ENCODE results near the gene CCSER1.
"Not testable (repeated sequence)": the region's sequence is repeated elsewhere in the genome, so short reads cannot be mapped to it uniquely, and the experiment has no call there.

Gene CCSER1

DNA sequence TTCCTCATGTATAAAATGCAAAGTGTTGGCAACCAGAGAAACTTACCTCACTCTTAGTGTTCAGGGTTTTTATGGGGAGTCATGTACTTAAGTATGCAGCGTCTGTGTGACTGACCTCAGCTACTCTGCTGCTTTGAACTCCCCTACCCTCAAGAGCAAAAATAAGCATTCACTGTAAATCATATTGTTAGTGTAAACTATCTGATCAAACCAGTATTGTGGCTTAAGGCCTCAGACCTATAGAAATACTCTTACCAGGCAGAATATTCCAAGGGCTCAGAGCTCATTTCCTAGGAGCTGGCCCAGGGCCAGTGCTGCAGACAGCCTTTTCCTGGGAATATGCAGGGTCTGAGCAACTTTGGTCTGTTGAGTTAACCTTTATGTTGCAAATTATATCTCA, 453.1 kb downstream of the CCSER1 start:
- DNase-seq: no peak

- DNase-seq: no peak
Observed at GRCh38 chr4:90582087-90582486, 454.9 kb downstream of the CCSER1 start.

DNA sequence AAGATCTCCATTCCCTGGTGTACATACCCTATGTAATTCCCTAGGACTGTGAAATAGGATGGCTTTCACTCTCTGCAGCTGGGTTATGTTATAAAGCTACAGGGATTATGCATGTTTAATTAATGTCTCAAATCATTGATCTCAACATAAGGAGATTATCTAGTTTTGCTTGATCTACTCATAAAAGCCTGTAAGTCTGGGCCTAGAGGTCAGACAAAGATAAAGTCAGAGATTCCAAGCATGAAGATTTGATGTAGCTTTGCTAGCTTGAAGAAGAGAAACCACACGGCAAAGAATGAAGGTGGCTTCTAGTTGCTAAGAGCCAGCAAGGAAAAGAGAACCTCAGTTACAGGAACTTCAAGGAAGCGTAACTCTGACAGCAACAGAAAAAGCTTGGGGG, 456.9 kb downstream of the CCSER1 start:
- DNase-seq: no peak

- DNase-seq: no peak
Observed at GRCh38 chr4:90585961-90586360, 458.8 kb downstream of the CCSER1 start.

DNA sequence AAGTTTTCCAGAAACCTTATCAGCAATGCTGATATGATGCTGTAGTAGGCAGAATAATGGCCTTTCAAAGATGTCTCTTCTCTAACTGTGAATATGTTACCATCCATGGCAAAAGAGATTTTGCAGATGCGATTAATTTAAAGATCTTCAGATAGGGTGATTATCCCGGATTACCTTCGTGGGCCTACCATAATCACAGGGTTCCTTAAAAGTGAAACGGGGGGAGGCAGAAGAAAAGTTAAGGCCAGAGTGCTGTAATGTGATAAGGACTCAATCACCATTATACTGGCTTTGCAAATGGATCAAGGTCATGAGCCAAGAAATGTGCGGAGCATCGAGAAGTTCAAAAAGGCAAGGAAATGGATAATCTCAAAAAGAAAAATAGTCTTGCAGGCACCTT, 459.6 kb downstream of the CCSER1 start:
- DNase-seq: no peak

DNA sequence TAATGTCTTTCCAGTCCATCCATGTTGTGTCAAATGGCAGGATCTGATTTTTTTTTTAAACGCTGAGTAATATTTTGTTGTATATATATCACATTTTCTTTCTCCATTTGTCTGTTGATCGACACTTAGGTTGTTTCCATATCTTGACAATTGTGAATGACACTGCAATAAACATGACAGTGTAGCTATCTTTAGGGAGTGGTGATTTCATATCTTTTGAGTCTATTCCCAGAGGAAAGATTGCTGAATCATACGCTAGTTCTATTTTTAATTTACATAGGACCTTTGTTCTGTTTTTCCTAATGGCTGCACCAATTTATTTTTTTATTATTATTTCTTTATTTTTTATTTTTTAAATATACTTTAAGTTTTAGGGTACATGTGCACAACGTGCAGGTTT, 470.7 kb downstream of the CCSER1 start:
- peak; percentile 8 for DNase-seq

DNA sequence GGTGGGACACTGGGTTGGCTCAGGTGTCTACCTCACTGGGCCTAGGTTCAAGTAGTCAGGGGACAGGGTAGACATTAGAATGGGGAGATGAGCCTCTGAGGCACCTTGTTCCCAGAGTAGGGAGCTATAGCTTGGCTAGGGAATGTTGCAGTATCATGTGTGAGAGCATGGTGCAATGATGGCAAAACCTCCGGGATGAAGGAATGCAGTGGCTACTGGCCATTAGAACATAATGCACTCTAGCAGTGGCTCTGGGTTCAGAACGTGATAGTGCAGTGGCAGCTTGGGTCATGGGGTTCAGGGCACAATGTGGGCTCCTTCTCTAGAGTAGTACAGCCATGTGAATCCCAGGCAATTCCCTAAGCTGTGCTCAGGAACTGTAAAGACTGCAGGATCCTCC, 471.5 kb downstream of the CCSER1 start:
- no peak for DNase-seq

DNA sequence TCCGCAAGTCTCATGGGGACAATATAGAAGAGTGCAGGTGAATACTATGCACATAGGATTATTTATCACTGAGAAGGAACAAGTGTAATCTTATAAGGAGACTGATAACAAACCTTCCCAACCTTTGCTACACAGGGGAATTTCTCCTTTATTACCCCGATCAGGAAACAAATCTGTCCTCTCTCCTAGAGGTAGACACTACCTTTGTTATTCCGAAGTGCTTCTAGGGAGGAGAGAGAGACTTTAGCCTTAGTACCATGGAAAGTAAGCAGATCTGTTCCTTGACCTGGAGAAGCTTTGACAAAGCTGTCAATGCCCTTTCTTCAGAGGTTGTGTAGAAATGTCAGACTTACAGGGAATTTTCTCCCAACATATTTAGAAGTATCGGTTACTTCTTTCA, 475.5 kb downstream of the CCSER1 start:
- DNase-seq: no peak

GRCh38 chr4:90603540-90603939, 476.3 kb downstream of the CCSER1 start:
- DNase-seq: no peak

DNA sequence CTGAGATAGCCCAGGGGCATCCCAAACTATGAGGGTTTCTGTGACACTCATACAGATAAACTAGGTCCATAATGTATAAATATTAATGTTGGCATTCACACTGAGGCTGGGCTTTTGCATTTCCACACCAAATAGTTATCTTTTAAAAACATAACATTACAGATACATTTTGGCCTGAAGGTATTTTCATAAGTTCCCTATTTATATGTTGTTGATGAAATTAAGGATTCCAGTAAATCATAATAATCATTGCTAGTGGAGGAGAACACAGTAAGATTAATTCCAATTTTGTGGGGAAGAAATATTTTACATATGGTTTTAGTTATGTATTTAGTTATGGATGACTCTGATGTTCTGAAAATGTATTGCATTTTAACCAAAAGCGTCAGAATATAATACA, 479.6 kb downstream of the CCSER1 start:
- DNase-seq: no peak

- DNase-seq: no peak
Observed at GRCh38 chr4:90614371-90614770, 487.2 kb downstream of the CCSER1 start.

DNA sequence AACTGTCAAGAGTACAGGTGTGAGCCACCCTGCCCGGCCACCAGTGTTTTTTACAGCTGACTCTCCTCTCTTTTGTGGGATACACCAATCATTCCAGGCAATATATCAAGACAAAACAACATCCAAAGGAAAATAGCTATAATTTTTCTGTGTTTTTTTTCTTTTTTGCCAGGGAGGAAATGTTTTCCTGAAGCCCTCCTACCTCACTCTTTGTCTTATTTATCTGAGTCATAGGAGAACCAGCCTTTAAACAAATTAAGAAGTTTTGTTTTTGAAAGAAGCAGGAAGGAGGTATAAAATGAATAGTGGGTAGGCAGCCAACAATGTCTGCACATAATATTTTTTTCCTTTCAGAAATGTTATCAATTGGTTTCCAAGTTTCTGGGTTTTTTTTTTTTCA, 493.9 kb downstream of the CCSER1 start:
- no peak for DNase-seq

- no peak for DNase-seq
Observed at GRCh38 chr4:90624781-90625180, 497.6 kb downstream of the CCSER1 start.

DNA sequence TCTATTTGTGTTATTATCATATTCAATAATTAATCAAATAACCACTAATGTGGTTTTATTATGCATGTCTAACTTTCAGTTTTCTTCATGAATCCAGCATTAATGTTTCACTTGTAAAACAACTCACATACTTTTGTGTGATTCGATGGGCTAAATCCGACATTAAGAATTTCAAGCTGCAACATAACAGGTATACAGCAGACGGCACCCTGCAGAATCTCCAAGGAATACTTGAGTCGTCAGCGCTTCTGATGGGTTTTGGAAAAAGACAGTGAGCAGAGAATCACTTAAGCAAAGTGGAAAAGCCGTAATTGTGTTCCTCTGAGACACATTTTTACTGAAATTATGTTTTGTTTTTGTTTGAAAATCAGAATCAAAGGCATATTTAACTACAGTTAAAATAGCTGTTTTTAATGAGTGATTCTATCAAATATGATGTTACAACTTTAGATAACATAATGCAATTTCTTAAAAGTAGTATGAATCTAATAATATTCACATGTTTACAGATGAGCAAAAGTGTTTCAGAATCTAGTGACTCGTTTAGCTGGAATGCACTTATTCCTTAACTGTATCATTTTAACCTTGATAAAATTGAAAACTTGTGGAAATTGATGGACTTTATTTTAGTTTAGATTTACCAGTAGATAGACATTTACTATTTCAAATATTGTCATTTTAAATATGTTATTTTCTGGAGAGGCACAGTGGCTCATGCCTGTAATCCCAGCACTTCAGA, 514.8 kb downstream of the CCSER1 start:
- no peak for DNase-seq

GRCh38 chr4:90643156-90643555, 516.0 kb downstream of the CCSER1 start:
- DNase-seq: no peak

DNA sequence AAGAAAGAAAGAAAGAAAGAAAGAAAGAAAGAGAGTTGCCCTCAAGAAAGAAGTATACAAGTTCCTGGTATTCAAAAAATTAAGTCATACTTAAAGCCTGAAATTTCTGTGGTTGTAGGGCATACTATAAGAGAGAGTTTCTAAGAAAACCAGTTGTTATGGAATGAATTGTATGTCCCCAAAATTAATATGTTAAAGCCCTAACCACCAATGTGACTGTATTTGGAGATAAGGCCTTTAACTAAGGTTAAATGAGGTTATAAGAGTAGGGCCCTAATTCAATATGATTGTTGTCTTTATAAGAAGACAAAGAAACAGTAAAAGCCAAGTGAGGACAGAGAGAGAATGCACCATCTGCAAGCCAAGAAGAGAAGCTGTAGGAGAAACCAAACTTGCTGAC, 521.1 kb downstream of the CCSER1 start:
- DNase-seq: peak; percentile 73

GRCh38 chr4:90648791-90649190, 521.6 kb downstream of the CCSER1 start:
- DNase-seq: peak; percentile 76

GRCh38 chr4:90660672-90661071, 533.5 kb downstream of the CCSER1 start:
- no peak for DNase-seq

DNA sequence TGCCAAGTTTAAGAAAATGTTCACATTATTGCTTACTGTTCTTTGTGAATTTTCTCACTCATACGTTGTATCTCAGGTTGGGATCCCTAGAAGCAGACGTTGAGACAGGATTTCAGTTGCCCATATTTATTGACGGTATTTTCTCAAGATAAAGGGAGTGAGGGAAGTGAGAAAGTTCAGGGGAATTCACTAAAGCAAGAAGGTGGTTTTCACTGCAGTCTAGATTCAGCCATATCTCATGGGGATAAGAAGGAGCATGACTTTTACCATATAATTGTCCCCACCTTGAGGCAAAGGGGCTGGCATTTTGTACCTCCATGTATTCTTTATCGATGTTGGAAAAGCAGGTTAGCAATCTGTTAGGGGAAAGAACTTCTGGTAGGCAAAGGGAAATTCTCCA, 543.0 kb downstream of the CCSER1 start:
- DNase-seq: no peak

- DNase-seq: no peak
Observed at GRCh38 chr4:90689739-90690138, 562.5 kb downstream of the CCSER1 start.

DNA sequence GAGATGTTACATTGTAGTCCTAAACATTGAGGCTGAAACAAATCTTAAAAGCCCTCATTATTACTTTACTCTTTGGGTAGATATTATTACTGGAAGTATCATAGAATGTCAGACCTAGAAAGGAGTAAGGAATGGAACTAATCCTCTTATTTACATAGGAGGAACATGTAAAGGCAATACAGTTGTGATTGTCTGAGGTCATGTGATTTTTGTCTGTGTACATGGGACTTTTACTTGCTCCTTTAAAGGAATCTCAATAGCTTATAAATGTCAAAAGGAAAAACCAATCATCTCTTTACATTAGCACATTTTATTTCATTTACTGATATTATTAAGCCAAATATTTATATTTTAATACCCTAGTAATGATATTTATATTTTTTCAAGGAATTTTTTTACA, 568.2 kb downstream of the CCSER1 start:
- DNase-seq: no peak

GRCh38 chr4:90705501-90705900, 578.3 kb downstream of the CCSER1 start:
- DNase-seq: not testable (repeated sequence)

DNA sequence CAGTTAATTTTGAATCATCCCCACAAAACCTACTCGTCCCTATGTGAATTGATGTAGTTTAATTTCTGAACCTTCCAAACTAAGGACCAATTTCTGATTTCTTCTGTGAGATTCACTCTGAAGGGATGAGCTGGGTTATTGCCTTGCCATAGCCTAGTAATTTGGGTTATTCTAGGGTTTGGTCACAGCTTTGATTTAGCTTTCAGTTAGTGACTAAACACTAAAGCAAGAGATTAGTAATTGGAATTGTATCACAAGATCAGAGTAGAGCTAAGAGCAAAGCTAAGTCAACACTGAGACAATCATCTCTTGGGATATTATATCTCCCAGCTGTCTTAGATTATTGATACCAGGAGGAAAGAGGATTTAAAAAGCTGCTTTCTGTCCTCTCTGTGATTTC, 588.0 kb downstream of the CCSER1 start:
- no peak for DNase-seq

DNA sequence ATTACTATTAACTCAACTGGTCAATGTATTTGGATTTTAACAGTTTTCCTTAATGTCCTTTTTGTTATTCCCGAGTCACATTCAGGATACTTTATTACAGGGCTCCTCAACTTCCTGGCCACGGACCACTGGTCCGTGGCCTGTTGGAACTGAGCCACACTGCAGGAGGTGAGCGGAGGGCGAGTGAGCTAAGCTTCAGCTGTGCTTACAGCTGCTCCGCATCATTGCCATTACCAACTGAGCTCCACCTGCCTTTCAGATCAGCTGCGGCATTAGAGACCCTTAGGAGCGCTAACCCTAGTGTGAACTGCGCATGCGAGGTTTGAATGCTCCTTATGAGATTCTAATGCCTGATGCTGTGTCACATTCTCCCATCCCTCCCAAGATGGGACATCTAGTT, 591.7 kb downstream of the CCSER1 start:
- no peak for DNase-seq

DNA sequence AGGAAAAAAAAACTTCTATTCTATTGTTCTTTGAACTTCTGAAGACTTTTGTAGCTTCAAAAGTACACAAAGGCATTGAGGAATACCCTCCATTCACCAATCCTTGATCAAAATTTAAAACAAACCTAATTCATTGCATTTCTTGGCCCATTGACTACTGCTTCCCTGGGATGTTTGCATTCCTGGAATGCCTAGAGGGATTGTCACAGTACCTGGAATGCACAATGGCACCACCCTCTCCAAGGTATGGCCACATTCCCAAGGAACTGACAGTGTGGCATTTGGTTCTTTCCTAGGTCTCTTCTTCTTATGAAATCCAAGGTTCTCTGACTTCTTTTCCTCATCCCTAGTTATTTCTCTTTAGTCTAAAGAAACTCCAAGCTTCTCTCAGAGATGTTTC, 600.7 kb downstream of the CCSER1 start:
- no peak for DNase-seq

GRCh38 chr4:90730752-90731151, 603.6 kb downstream of the CCSER1 start:
- DNase-seq: no peak
